HEK293T (cell line): ENCODE data around the gene RNASE13.

Experiments
- BHLHE40 ChIP-seq: fragments of 450-650 bp; IDR thresholded peaks from 2 replicates; pipeline ENCODE4 v1.6.1; 2016; ENCODE audit warnings: mild to moderate bottlenecking, moderate library complexity, borderline replicate concordance
- FOXM1 ChIP-seq: fragments of 450-650 bp; IDR thresholded peaks from 2 replicates; pipeline ENCODE4 v1.6.1; 2017; ENCODE audit warnings: mild to moderate bottlenecking, borderline replicate concordance
- LEF1 ChIP-seq: fragments of 450-650 bp; IDR thresholded peaks from 2 replicates; pipeline ENCODE4 v1.6.1; 2017; ENCODE audit warnings: mild to moderate bottlenecking, borderline replicate concordance
- NFRKB ChIP-seq: fragments of 450-650 bp; IDR thresholded peaks from 2 replicates; pipeline ENCODE4 v1.6.1; 2016; ENCODE audit warnings: mild to moderate bottlenecking, moderate library complexity
- PKNOX1 ChIP-seq: fragments of 450-650 bp; IDR thresholded peaks from 2 replicates; pipeline ENCODE4 v1.6.1; 2016
- SUZ12 ChIP-seq: fragments of 450-650 bp; IDR thresholded peaks from 2 replicates; pipeline ENCODE4 v1.6.1; 2016; ENCODE audit warnings: mild to moderate bottlenecking

- TF ChIP-seq FOXM1 (no peak), PKNOX1 (no peak), LEF1 (no peak), BHLHE40 (no peak), SUZ12 (no peak), NFRKB (no peak)
These were observed 44.1 kb upstream of the RNASE13 start for GRCh38 chr14:21078726-21079125.
